Tibial nerve (tissue), 3 donors: ENCODE measurements around the gene MRPL36.

Experiments
- POLR2A ChIP-seq, 2 donors: fragments of 450-650 bp; IDR thresholded peaks; one replicate each; pipeline ENCODE4 v1.6.1; 2017; ENCODE audit warnings: antibody characterized with exemption in 2 of 2, mild to moderate bottlenecking in 2 of 2, moderate library complexity in 2 of 2
- TF ChIP-seq, protein P1 (sequence below), 5 experiments: fragments of 200-600 bp in 3 of 5; fragments of 450-650 bp in 2 of 5; sonication (generic) in 3 of 5; IDR thresholded peaks; one replicate each; pipeline ENCODE4 v1.5.1; 2016 to 2019; ENCODE audit warnings: antibody characterized with exemption in 5 of 5, mild to moderate bottlenecking in 3 of 5, moderate library complexity in 2 of 5

DNA sequence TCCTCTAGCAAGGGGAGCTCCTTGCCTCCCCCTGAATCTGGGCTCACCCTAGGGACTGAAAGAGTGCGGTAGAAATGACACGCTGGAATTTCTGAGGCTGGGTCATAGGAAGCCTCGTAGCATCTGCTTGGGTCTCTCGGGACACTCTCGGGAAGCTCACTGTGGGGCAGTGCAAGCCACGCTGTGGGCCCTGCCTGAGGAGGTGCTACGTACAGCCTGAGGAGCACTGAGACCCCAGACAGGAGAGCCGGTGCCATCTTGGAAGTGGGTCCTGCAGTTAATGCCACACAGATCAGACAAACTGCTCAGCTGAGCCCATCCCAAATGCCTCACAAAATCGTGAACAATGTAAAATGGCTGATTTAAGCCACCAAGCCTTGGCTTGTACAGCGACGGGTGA is 1.8 kb downstream of the MRPL36 start:
- TF ChIP-seq, protein P1, sequence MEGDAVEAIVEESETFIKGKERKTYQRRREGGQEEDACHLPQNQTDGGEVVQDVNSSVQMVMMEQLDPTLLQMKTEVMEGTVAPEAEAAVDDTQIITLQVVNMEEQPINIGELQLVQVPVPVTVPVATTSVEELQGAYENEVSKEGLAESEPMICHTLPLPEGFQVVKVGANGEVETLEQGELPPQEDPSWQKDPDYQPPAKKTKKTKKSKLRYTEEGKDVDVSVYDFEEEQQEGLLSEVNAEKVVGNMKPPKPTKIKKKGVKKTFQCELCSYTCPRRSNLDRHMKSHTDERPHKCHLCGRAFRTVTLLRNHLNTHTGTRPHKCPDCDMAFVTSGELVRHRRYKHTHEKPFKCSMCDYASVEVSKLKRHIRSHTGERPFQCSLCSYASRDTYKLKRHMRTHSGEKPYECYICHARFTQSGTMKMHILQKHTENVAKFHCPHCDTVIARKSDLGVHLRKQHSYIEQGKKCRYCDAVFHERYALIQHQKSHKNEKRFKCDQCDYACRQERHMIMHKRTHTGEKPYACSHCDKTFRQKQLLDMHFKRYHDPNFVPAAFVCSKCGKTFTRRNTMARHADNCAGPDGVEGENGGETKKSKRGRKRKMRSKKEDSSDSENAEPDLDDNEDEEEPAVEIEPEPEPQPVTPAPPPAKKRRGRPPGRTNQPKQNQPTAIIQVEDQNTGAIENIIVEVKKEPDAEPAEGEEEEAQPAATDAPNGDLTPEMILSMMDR (IDR thresholded peaks at IDR 0.05) = no peak
- no peak for TF ChIP-seq POLR2A (IDR thresholded peaks at IDR 0.05)
